DMS153 (cell line): ENCODE results near the gene TCTN1.
"Not testable (repeated sequence)": the region's sequence is repeated elsewhere in the genome, so short reads cannot be mapped to it uniquely, and the experiment has no call there.

Experiments used
- DNase-seq: peaks from one replicate; lab custom pipeline; 2025; lab: John Stamatoyannopoulos, UW

The TCTN1 gene

GRCh38 chr12:110585231-110585799 is 28.6 kb upstream of the TCTN1 start:
- DNase-seq, result no peak

- DNase-seq, result not testable (repeated sequence)
Observed at GRCh38 chr12:110587102-110587501, 26.8 kb upstream of the TCTN1 start.

GRCh38 chr12:110590059-110590458 is 23.9 kb upstream of the TCTN1 start:
- no peak for DNase-seq

GRCh38 chr12:110590806-110591326 is 23.1 kb upstream of the TCTN1 start:
- DNase-seq, result no peak

GRCh38 chr12:110591451-110592051 is 22.4 kb upstream of the TCTN1 start:
- peak; percentile 11 for DNase-seq

- no peak for DNase-seq
Observed at GRCh38 chr12:110592078-110592477, 21.9 kb upstream of the TCTN1 start.

- DNase-seq, result not testable (repeated sequence)
Observed at GRCh38 chr12:110592919-110593318, 21.0 kb upstream of the TCTN1 start.

GRCh38 chr12:110597885-110598284 is 16.0 kb upstream of the TCTN1 start:
- no peak for DNase-seq

GRCh38 chr12:110599334-110599733 is 14.6 kb upstream of the TCTN1 start:
- no peak for DNase-seq

- DNase-seq, result no peak
Observed at GRCh38 chr12:110600254-110600653, 13.7 kb upstream of the TCTN1 start.

- DNase-seq, result peak; percentile 26
Observed at GRCh38 chr12:110602085-110602814, 11.7 kb upstream of the TCTN1 start.

GRCh38 chr12:110606253-110606611 is 7.7 kb upstream of the TCTN1 start:
- DNase-seq, result no peak

GRCh38 chr12:110613071-110613770 is 708 bp upstream of the TCTN1 start:
- DNase-seq, result no peak

- no peak for DNase-seq
Observed at GRCh38 chr12:110615171-110615570, 1.2 kb downstream of the TCTN1 start.

GRCh38 chr12:110616471-110617115 is 2.7 kb downstream of the TCTN1 start:
- no peak for DNase-seq

- no peak for DNase-seq
Observed at GRCh38 chr12:110619534-110619953, 5.6 kb downstream of the TCTN1 start.

GRCh38 chr12:110622582-110622981 is 8.7 kb downstream of the TCTN1 start:
- DNase-seq, result no peak

GRCh38 chr12:110627500-110628195 is 13.7 kb downstream of the TCTN1 start:
- DNase-seq, result no peak

- no peak for DNase-seq
Observed at GRCh38 chr12:110635055-110635454, 21.1 kb downstream of the TCTN1 start.

- no peak for DNase-seq
Observed at GRCh38 chr12:110636516-110636915, 22.6 kb downstream of the TCTN1 start.

- no peak for DNase-seq
Observed at GRCh38 chr12:110637869-110638441, 24.0 kb downstream of the TCTN1 start.
